ENCODE measurements around the gene VMAC.
A peak's percentile ranks its signal among the peaks of the same experiment; 100 is the strongest.

The VMAC gene

DNA sequence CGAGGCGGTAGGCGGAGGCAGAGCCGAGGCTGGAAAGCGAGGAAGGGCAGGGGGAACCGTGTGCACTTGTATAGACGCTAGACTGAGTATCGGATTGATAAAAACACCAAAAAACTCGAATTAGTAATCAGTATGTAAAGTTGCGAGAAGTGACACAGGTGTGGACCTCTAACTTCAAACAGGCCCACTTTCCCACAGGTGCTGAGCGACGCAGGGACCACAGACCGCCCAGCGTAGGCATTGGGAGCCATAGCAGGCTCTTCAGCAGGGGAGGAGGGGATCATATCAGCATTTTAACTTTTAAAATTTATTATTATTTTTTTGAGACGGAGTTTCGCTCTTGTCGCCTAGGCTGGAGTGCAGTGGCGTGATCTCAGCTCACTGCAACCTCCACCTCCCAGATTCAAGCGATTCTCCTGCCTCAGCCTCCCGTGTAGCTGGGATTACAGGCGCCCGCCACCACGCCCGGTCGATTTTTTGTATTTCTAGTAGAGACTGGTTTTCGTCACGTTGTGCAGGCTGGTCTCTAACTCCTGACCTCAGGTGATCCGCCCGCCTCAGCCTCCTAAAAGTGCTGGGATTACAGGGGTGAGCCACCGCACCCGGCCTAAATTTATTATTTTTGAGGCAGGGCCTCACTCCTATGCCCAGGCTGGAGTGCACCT, 574 bp downstream of the VMAC start:
- peaks cover 3% of the 10 kb centered on the region for H3K4me1 ChIP-seq
- peak overlapping the region; percentile 3 for H3K27ac ChIP-seq
- H3K4me2 ChIP-seq (ENCODE audit: low read length) = peak overlapping the region; percentile 82
- H3K27me3 ChIP-seq (ENCODE audit: control insufficient read depth, insufficient read depth, low read length) = no peaks in the 10 kb centered on the region
- TF ChIP-seq, protein P1, sequence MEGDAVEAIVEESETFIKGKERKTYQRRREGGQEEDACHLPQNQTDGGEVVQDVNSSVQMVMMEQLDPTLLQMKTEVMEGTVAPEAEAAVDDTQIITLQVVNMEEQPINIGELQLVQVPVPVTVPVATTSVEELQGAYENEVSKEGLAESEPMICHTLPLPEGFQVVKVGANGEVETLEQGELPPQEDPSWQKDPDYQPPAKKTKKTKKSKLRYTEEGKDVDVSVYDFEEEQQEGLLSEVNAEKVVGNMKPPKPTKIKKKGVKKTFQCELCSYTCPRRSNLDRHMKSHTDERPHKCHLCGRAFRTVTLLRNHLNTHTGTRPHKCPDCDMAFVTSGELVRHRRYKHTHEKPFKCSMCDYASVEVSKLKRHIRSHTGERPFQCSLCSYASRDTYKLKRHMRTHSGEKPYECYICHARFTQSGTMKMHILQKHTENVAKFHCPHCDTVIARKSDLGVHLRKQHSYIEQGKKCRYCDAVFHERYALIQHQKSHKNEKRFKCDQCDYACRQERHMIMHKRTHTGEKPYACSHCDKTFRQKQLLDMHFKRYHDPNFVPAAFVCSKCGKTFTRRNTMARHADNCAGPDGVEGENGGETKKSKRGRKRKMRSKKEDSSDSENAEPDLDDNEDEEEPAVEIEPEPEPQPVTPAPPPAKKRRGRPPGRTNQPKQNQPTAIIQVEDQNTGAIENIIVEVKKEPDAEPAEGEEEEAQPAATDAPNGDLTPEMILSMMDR (IDR thresholded peaks at IDR 0.05) = no peak
- H3K9me3 ChIP-seq (ENCODE audit: control insufficient read depth, low read length) = no peaks in the 10 kb centered on the region
- H3K79me2 ChIP-seq = peaks cover 12% of the 10 kb centered on the region
- no peaks in the 10 kb centered on the region for H3K36me3 ChIP-seq (ENCODE audit: control insufficient read depth, insufficient read depth, low read length)
- H2AFZ ChIP-seq = peak overlapping the region; percentile 89
- H3K4me3 ChIP-seq (ENCODE audit: low read depth, low read length) = peak overlapping the region; percentile 95
- no peak overlapping the region for H3K9ac ChIP-seq

DNA sequence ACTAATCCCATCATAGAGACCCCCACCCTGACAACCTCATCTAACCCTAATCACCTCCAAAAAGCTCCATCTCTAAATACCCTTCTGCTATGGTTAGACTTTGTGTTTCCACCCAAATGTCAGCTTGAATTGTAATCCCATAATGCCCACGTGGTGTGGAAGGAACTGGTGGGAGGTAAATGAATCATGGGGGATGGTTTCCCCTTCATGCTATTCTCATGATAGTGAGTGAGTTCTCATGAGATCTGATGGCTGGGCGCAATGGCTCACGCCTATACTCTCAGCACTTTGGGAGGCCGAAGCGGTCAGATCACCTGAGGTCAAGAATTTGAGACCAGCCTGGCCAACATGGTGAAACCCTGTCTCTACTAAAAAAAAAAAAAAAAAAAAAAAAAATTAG, 2.6 kb downstream of the VMAC start:
- no peak overlapping the region for H3K27ac ChIP-seq
- H3K27me3 ChIP-seq (ENCODE audit: control insufficient read depth, insufficient read depth, low read length) = no peaks in the 10 kb centered on the region
- H3K4me3 ChIP-seq (ENCODE audit: low read depth, low read length) = no peak overlapping the region
- H3K9ac ChIP-seq = no peak overlapping the region
- peaks cover 12% of the 10 kb centered on the region for H3K79me2 ChIP-seq
- no peak overlapping the region for H2AFZ ChIP-seq
- H3K4me1 ChIP-seq = peaks cover 3% of the 10 kb centered on the region
- TF ChIP-seq, protein P1 (IDR thresholded peaks at IDR 0.05) = no peak
- no peaks in the 10 kb centered on the region for H3K36me3 ChIP-seq (ENCODE audit: control insufficient read depth, insufficient read depth, low read length)
- no peak overlapping the region for H3K4me2 ChIP-seq (ENCODE audit: low read length)
- H3K9me3 ChIP-seq (ENCODE audit: control insufficient read depth, low read length) = no peaks in the 10 kb centered on the region

DNA sequence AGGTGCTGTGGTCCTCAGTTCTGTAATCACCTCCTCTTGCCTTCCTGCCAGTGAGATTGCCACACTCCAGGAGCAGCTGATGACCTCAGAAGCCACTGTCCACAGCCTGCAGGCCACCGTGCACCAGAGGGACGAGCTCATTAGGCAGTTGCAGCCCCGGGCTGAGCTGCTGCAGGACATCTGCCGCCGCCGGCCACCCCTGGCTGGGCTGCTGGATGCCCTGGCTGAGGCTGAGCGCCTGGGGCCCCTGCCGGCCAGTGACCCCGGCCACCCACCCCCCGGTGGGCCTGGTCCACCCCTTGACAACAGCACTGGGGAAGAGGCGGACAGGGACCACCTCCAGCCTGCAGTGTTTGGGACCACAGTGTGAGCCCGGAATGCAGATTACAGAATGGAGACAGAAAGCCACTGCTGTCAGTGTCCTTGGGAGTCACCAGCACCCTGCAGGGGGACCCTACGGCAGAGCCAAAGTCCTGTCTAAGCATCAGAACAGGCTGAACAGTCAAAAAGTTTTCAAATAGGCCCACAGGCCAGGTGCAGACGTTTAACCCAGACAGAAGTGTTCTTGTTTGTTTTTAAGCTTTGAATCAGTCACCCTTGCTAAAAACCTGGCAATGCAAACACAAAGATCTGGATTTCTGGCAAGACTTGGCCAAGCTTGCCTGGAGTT, 4.2 kb downstream of the VMAC start:
- H3K9me3 ChIP-seq (ENCODE audit: control insufficient read depth, low read length) = no peaks in the 10 kb centered on the region
- H3K27me3 ChIP-seq (ENCODE audit: control insufficient read depth, insufficient read depth, low read length) = no peaks in the 10 kb centered on the region
- H2AFZ ChIP-seq = no peak overlapping the region
- no peak overlapping the region for H3K9ac ChIP-seq
- TF ChIP-seq, protein P1 (IDR thresholded peaks at IDR 0.05) = no peak
- H3K4me3 ChIP-seq (ENCODE audit: low read depth, low read length) = no peak overlapping the region
- peaks cover 3% of the 10 kb centered on the region for H3K4me1 ChIP-seq
- H3K79me2 ChIP-seq = peaks cover 9% of the 10 kb centered on the region
- H3K4me2 ChIP-seq (ENCODE audit: low read length) = no peak overlapping the region
- no peaks in the 10 kb centered on the region for H3K36me3 ChIP-seq (ENCODE audit: control insufficient read depth, insufficient read depth, low read length)
- no peak overlapping the region for H3K27ac ChIP-seq

DNA sequence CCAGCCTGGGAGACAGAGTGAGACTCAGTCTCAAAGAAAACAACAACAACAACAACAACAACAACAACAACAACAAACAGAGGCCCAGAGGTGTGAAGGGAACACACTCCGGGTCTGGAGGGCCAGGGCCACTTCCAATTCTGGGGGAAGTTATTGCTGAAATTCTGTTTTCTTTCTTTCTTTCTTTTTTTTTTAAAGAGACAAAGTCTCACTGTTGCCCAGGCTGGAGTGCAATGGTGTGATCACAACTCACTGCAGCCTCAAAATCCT, 5.9 kb downstream of the VMAC start:
- no peaks in the 10 kb centered on the region for H3K27me3 ChIP-seq (ENCODE audit: control insufficient read depth, insufficient read depth, low read length)
- no peaks in the 10 kb centered on the region for H3K36me3 ChIP-seq (ENCODE audit: control insufficient read depth, insufficient read depth, low read length)
- H2AFZ ChIP-seq = no peak overlapping the region
- H3K4me2 ChIP-seq (ENCODE audit: low read length) = no peak overlapping the region
- H3K27ac ChIP-seq = no peak overlapping the region
- peaks cover 7% of the 10 kb centered on the region for H3K79me2 ChIP-seq
- no peaks in the 10 kb centered on the region for H3K9me3 ChIP-seq (ENCODE audit: control insufficient read depth, low read length)
- H3K4me1 ChIP-seq = peaks cover 4% of the 10 kb centered on the region
- no peak overlapping the region for H3K9ac ChIP-seq
- TF ChIP-seq, protein P1 (IDR thresholded peaks at IDR 0.05) = no peak
- no peak overlapping the region for H3K4me3 ChIP-seq (ENCODE audit: low read depth, low read length)

DNA sequence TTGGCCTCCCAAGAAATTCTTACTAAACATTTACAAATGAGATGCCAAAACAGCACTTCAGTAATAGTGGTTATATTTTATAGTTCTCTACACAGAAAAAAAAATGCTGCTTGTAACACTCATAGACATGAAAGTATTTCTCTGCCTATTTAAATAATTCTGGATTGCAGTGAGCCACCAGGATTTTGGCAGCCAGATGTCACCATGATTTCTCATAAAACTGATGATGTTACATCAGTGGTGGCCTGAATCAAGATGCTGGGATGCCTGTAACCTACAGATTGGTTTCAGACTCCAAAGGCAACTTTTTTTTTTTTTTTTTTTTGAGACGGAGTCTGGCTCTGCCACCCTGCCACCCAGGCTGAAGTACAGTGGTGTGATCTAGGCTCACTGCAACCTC, 6.7 kb downstream of the VMAC start:
- peaks cover 3% of the 10 kb centered on the region for H3K4me1 ChIP-seq

More for the DNA sequence above, 6.7 kb downstream of the VMAC start:
- TF ChIP-seq, protein P1 (IDR thresholded peaks at IDR 0.05) = no peak
- H2AFZ ChIP-seq = no peak overlapping the region
- H3K27ac ChIP-seq = no peak overlapping the region
- peaks cover 2% of the 10 kb centered on the region for H3K79me2 ChIP-seq
- no peak overlapping the region for H3K9ac ChIP-seq
- no peaks in the 10 kb centered on the region for H3K9me3 ChIP-seq (ENCODE audit: control insufficient read depth, low read length)
- H3K27me3 ChIP-seq (ENCODE audit: control insufficient read depth, insufficient read depth, low read length) = no peaks in the 10 kb centered on the region
- H3K4me3 ChIP-seq (ENCODE audit: low read depth, low read length) = no peak overlapping the region
- H3K36me3 ChIP-seq (ENCODE audit: control insufficient read depth, insufficient read depth, low read length) = no peaks in the 10 kb centered on the region
- no peak overlapping the region for H3K4me2 ChIP-seq (ENCODE audit: low read length)
